ENCODE data around the gene SEMA7A. TPM values are rescaled to one million over a fixed set of nuclear protein-coding genes. Genes with fewer than 3 reads are reported as not detected.

SEMA7A gene
- total RNA-seq, 1 experiment from 2014 or later = 38.1 TPM

- H3K27ac Mint-ChIP-seq (ENCODE audit: unreplicated experiment) = no peak overlapping the region
- DNase-seq = no peak
- CTCF ChIA-PET = interaction anchor here (0.6 to 0.7 kb wide), 2 partner anchors 35 to 351 kb away, joined by 3 to 7 read pairs; no protein-coding TSS in a partner anchor
- TF ChIP-seq, protein P1, sequence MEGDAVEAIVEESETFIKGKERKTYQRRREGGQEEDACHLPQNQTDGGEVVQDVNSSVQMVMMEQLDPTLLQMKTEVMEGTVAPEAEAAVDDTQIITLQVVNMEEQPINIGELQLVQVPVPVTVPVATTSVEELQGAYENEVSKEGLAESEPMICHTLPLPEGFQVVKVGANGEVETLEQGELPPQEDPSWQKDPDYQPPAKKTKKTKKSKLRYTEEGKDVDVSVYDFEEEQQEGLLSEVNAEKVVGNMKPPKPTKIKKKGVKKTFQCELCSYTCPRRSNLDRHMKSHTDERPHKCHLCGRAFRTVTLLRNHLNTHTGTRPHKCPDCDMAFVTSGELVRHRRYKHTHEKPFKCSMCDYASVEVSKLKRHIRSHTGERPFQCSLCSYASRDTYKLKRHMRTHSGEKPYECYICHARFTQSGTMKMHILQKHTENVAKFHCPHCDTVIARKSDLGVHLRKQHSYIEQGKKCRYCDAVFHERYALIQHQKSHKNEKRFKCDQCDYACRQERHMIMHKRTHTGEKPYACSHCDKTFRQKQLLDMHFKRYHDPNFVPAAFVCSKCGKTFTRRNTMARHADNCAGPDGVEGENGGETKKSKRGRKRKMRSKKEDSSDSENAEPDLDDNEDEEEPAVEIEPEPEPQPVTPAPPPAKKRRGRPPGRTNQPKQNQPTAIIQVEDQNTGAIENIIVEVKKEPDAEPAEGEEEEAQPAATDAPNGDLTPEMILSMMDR (IDR thresholded peaks at IDR 0.05; ENCODE audit: insufficient read depth in 1 of 2, low read depth in 1 of 2, low read length in 1 of 2, severe bottlenecking in 1 of 2, unreplicated experiment in 1 of 2) = no peak
- Histone ChIP-seq H3K27me3 (replicated peaks; ENCODE audit: control insufficient read depth, insufficient read depth, low read length) (no peaks in the 10 kb centered on the region), H3K4me1 (peaks cover 11% of the 10 kb centered on the region), H3K36me3 (ENCODE audit: control insufficient read depth, insufficient read depth, low read length) (no peaks in the 10 kb centered on the region), H3K4me3 (ENCODE audit: low read depth, low read length) (no peak overlapping the region), H3K9me3 (no peaks in the 10 kb centered on the region)
- no peaks in the 10 kb centered on the region for H3K36me3 Mint-ChIP-seq (ENCODE audit: insufficient read depth, unreplicated experiment)
- POLR2A ChIA-PET = no interaction called here
- no TSS peak for BruUV-seq (replicated peaks)
- H3K4me1 Mint-ChIP-seq (ENCODE audit: low read depth, unreplicated experiment) = peaks cover 25% of the 10 kb centered on the region
- H3K27me3 Mint-ChIP-seq (ENCODE audit: insufficient read depth, unreplicated experiment) = no peaks in the 10 kb centered on the region
- no peaks in the 10 kb centered on the region for H3K9me3 Mint-ChIP-seq (ENCODE audit: unreplicated experiment)
- no peak overlapping the region for H3K4me3 Mint-ChIP-seq (ENCODE audit: unreplicated experiment)
- intact Hi-C loops (cut with micrococcal nuclease; ENCODE audit: unreplicated experiment) = no loop called here
Measured at GRCh38 chr15:74402873-74403587, 30.7 kb downstream of the SEMA7A start.

- intact Hi-C loops (cut with micrococcal nuclease; ENCODE audit: unreplicated experiment) = no loop called here
- Mint-ChIP-seq H3K4me1 (ENCODE audit: low read depth, unreplicated experiment) (peaks cover 31% of the 10 kb centered on the region), H3K27me3 (ENCODE audit: insufficient read depth, unreplicated experiment) (no peaks in the 10 kb centered on the region), H3K27ac (ENCODE audit: unreplicated experiment) (no peak overlapping the region), H3K36me3 (ENCODE audit: insufficient read depth, unreplicated experiment) (no peaks in the 10 kb centered on the region), H3K4me3 (ENCODE audit: unreplicated experiment) (no peak overlapping the region), H3K9me3 (ENCODE audit: unreplicated experiment) (no peaks in the 10 kb centered on the region)
- BruUV-seq (replicated peaks) = no TSS peak
- no peaks in the 10 kb centered on the region for H3K36me3 ChIP-seq (ENCODE audit: control insufficient read depth, insufficient read depth, low read length)
- ChIA-PET POLR2A (no interaction called here), CTCF (interaction anchor here (0.7 kb wide), 1 partner anchor 35 kb away, joined by 3 read pairs; no protein-coding TSS in a partner anchor)
- H3K27me3 ChIP-seq (replicated peaks; ENCODE audit: control insufficient read depth, insufficient read depth, low read length) = no peaks in the 10 kb centered on the region
- H3K4me3 ChIP-seq (ENCODE audit: low read depth, low read length) = no peak overlapping the region
- TF ChIP-seq, protein P1 (IDR thresholded peaks at IDR 0.05; ENCODE audit: insufficient read depth in 1 of 2, low read depth in 1 of 2, low read length in 1 of 2, severe bottlenecking in 1 of 2, unreplicated experiment in 1 of 2) = no peak
- no peaks in the 10 kb centered on the region for H3K9me3 ChIP-seq
- DNase-seq = no peak
- H3K4me1 ChIP-seq = peaks cover 18% of the 10 kb centered on the region
Measured at GRCh38 chr15:74402337-74402841, 31.4 kb downstream of the SEMA7A start.

- no peaks in the 10 kb centered on the region for H3K9me3 Mint-ChIP-seq (ENCODE audit: unreplicated experiment)
- BruUV-seq (replicated peaks) = no TSS peak
- H3K4me1 Mint-ChIP-seq (ENCODE audit: low read depth, unreplicated experiment) = peaks cover 35% of the 10 kb centered on the region
- DNase-seq = no peak
- intact Hi-C loops (cut with micrococcal nuclease; ENCODE audit: unreplicated experiment) = no loop called here
- ChIA-PET POLR2A (no interaction called here), CTCF (no interaction called here)
- H3K4me1 ChIP-seq = peaks cover 30% of the 10 kb centered on the region
- no peak overlapping the region for H3K4me3 ChIP-seq (ENCODE audit: low read depth, low read length)
- TF ChIP-seq, protein P1 (IDR thresholded peaks at IDR 0.05; ENCODE audit: insufficient read depth in 1 of 2, low read depth in 1 of 2, low read length in 1 of 2, severe bottlenecking in 1 of 2, unreplicated experiment in 1 of 2) = no peak
- no peaks in the 10 kb centered on the region for H3K27me3 Mint-ChIP-seq (ENCODE audit: insufficient read depth, unreplicated experiment)
- no peaks in the 10 kb centered on the region for H3K9me3 ChIP-seq
- no peak overlapping the region for H3K4me3 Mint-ChIP-seq (ENCODE audit: unreplicated experiment)
- no peaks in the 10 kb centered on the region for H3K27me3 ChIP-seq (replicated peaks; ENCODE audit: control insufficient read depth, insufficient read depth, low read length)
- H3K36me3 Mint-ChIP-seq (ENCODE audit: insufficient read depth, unreplicated experiment) = no peaks in the 10 kb centered on the region
- no peak overlapping the region for H3K27ac Mint-ChIP-seq (ENCODE audit: unreplicated experiment)
- no peaks in the 10 kb centered on the region for H3K36me3 ChIP-seq (ENCODE audit: control insufficient read depth, insufficient read depth, low read length)
Measured at GRCh38 chr15:74400915-74401757, 32.6 kb downstream of the SEMA7A start.

Data from Caco-2 (cell line).